ENCODE measurements around the gene OSTN.

DNA sequence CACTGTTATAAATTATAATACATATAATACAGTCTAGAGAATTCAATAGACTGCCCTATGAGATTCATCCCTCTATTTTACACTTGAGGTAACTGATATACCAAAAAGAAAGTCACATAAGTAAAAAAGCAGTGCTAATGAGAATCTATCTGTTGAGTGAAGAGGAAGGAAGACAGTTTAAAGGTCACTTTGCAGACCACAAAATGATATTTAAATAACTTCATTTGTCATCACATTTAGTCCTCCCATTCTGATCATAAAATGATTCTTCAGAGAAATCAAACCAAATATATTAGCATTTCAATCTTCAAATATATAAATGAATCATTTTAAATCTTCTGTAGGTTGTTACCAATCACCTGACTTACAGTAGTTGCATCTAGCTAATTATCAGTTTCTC, 69.7 kb downstream of the OSTN start:
- TF ChIP-seq, protein P1, sequence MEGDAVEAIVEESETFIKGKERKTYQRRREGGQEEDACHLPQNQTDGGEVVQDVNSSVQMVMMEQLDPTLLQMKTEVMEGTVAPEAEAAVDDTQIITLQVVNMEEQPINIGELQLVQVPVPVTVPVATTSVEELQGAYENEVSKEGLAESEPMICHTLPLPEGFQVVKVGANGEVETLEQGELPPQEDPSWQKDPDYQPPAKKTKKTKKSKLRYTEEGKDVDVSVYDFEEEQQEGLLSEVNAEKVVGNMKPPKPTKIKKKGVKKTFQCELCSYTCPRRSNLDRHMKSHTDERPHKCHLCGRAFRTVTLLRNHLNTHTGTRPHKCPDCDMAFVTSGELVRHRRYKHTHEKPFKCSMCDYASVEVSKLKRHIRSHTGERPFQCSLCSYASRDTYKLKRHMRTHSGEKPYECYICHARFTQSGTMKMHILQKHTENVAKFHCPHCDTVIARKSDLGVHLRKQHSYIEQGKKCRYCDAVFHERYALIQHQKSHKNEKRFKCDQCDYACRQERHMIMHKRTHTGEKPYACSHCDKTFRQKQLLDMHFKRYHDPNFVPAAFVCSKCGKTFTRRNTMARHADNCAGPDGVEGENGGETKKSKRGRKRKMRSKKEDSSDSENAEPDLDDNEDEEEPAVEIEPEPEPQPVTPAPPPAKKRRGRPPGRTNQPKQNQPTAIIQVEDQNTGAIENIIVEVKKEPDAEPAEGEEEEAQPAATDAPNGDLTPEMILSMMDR (IDR thresholded peaks at IDR 0.05 in 8 of 11, conservative IDR thresholded peaks at IDR 0.05 in 3 of 11) = no peak
- TF ChIP-seq POLR2A (IDR thresholded peaks at IDR 0.05) = no peak
- TF ChIP-seq POLR2AphosphoS5 (IDR thresholded peaks at IDR 0.05) = no peak

Measured in spleen (tissue), 7 donors.